ENCODE results near the gene CSPG4.

The CSPG4 gene

GRCh38 chr15:75672646-75673425 lies 39.8 kb downstream of the CSPG4 start:
- DNase-seq (ENCODE audit: low read depth in 2 of 2): peak; percentile 56 to 58

DNA sequence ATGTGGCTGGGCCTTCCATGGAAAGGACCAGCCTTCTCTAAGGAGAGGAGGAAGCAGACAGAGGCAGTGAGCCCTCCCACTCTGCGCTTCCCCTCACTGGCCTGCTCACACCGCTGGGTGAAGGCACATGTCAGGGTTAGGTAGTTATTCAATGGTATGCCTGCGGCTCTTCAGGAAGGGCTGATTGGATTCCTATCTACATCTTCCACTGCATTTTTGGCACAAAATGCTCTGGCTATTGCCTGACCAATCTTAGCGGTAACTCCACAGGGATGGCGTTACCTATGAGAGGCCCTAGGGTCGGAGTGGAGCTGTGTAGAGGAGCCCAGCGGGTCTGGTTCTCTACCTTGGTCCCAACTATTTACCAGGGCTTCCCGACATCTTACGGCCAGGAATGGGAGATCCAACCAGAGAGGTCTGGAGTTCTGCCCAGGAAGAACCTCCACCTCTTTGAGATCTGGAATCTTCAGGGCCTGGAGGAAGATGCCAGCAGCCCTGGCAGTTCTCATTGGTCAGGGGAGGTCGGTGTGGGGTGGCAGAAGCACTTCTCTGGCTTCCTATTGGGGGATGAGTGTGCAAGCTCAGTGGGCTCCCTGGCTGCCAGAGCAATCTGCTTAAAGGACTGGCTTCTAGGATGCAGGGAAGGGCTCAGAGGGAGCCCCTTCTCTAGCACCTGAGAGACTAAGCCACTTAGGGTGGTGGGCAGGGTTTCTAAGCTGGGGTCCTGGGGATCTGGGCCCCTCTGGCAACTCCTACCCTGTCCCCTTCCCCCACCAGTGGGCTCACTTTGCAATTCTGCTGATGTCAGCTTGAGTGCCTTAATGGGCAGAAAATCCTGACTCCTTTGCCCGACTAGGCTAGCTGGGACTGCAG lies 40.7 kb downstream of the CSPG4 start:
- DNase-seq (ENCODE audit: low read depth in 2 of 2): no peak

- DNase-seq (ENCODE audit: low read depth in 2 of 2): no peak
These were observed 42.8 kb downstream of the CSPG4 start for GRCh38 chr15:75669879-75670212.

GRCh38 chr15:75669191-75669878 lies 43.3 kb downstream of the CSPG4 start:
- no peak for DNase-seq (ENCODE audit: low read depth in 2 of 2)

DNA sequence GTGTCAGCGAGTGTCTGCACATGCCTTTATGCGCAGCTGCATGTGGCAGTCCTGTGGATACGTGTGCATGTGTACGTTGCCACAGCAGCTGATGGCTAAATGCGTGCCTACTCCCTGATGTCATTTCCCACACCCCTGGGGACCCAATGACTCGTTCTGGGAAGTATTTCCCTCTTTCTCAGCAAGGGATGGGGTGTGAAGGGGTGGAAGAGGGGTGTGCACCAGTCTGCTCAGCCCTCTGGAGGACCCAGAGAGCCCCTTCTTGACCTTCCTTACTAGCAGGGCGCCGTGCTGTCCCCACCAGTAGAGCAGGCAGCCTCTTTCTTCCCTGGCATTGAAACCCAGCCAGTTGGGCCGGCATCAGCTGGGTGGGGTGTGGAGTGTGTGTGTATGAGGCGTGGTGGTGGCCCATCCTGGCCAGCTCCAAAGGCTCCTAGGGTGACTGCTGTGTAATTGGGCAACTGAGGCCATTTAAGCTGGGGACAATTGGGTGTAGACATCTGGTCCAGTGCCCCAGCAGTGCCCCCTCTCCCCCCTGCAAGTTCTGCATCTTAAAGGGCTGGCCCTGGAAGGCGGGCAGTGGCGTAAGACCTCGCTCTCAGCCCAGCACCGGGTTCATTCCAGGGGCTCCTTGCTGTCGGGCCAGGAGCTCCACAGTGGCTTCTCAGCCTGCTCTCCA lies 45.7 kb downstream of the CSPG4 start:
- peak; percentile 97 for DNase-seq (ENCODE audit: low read depth in 2 of 2)

DNA sequence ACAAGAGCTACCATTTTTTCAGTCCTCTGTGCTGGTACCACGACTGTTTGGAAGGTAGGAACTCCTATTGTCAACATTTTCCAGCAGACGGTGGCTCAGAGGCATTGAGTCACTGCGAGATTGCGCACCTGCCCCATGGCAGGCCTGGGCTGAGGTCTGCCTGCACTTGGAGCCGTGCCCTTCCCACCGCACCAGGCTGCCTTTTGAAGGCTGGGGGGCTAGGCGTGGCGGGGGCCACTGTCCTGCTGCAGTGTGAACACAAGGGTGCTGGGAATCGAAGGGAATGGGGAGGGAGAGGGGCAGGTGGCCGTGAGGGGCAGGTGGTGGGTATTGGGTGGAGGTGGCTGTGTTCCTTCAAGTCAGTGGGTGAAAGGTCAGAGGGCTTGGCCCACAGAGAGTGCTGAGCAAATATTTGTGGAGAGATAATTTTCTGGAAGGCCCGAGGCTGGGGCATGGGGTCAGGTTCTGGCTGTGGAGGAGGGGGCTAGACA lies 48.7 kb downstream of the CSPG4 start:
- no peak for DNase-seq (ENCODE audit: low read depth in 2 of 2)

GRCh38 chr15:75662823-75663519 lies 49.7 kb downstream of the CSPG4 start:
- DNase-seq (ENCODE audit: low read depth in 2 of 2): no peak

DNA sequence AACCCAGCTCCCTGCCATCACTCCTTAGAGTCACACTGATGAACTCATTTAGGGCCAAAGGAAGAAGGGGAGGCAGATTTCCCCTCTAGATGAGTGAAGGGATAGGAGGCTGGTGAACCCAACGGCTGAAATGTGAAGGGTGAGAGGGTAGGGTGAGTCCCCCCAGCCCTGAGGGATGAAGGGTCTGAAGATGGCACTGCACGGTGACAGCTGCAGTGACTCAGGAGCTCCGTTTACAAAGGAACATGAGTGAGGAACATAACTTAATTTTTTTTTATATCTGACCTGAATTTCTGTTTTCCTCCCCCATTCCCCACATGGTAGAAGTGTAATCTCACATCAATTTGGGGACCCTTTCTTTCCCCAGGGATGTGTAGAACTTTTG lies 50.9 kb downstream of the CSPG4 start:
- no peak for DNase-seq (ENCODE audit: low read depth in 2 of 2)

GRCh38 chr15:75661100-75661755 lies 51.4 kb downstream of the CSPG4 start:
- DNase-seq (ENCODE audit: low read depth in 2 of 2): peak; percentile 76 to 78

- no peak for DNase-seq (ENCODE audit: low read depth in 2 of 2)
These were observed 52.6 kb downstream of the CSPG4 start for GRCh38 chr15:75659928-75660645.

DNA sequence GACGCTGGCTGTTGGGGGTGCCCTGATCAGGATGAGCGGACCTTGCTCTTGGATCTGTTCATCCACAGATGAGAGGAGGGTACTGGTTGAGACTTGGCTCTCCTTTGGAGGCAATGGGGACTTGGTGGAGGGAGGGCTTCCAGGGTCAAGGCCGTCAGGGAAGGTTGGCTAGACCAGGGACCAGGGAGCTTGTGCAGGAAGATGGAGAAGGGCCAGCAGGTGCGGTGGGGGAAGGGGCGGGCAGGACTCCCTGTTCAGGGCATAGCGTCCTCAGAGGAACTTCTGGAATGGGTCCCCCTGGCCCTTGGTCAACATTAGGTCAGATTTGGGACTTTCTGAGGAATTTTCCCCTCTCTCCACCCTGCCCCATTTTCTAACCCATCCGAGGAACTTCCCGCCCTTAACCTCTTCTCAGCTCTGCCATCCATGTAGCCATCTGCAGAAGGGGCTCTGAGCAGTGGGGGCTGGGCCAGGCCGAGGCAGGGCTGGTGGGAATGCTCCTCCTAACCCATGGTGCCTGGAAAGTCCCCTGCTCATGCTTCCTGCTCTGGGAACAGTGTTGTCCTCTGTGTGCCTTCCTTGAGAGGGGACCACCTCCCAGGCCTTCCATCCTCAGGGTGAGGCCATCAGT lies 53.4 kb downstream of the CSPG4 start:
- no peak for DNase-seq (ENCODE audit: low read depth in 2 of 2)

DNA sequence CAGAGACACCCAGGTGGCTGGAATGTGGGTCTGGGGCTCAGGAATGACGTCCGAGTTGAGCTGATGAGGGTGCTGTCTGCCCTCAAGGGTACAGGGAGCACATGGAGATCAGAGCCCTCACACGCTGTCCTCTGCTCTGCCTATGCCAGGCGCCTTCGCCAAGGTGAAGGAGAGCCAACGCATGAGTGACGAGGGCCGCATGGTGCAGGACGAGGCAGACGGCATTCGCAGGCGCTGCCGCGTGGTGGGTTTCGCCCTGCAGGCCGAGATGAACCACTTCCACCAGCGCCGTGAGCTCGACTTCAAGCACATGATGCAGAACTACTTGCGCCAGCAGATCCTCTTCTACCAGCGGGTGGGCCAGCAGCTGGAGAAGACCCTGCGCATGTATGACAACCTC lies 55.8 kb downstream of the CSPG4 start:
- DNase-seq (ENCODE audit: low read depth in 2 of 2): no peak

GRCh38 chr15:75656331-75656730 lies 56.3 kb downstream of the CSPG4 start:
- no peak for DNase-seq (ENCODE audit: low read depth in 2 of 2)

DNA sequence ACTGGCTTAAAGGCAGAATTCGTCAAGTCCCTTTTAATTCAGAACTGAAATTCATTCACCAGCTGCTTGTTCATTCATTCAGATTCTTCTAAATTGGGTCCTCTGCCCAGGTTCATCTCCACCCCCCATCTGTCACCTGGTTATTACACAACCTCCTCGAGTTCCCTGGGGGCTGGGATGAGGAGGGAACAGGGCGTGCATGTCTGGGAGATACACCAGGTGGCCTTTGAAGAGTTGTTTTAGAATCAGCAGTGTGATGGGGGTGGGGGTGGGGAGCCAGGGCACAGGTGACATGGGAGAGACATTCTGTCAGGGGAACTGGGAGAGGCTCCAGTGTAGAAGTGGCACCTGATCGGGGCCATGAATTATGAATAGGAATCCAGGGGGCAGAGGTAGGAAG lies 56.7 kb downstream of the CSPG4 start:
- no peak for DNase-seq (ENCODE audit: low read depth in 2 of 2)

- no peak for DNase-seq (ENCODE audit: low read depth in 2 of 2)
These were observed 58.3 kb downstream of the CSPG4 start for GRCh38 chr15:75654201-75654907.

- no peak for DNase-seq (ENCODE audit: low read depth in 2 of 2)
These were observed 59.2 kb downstream of the CSPG4 start for GRCh38 chr15:75653347-75653913.

DNA sequence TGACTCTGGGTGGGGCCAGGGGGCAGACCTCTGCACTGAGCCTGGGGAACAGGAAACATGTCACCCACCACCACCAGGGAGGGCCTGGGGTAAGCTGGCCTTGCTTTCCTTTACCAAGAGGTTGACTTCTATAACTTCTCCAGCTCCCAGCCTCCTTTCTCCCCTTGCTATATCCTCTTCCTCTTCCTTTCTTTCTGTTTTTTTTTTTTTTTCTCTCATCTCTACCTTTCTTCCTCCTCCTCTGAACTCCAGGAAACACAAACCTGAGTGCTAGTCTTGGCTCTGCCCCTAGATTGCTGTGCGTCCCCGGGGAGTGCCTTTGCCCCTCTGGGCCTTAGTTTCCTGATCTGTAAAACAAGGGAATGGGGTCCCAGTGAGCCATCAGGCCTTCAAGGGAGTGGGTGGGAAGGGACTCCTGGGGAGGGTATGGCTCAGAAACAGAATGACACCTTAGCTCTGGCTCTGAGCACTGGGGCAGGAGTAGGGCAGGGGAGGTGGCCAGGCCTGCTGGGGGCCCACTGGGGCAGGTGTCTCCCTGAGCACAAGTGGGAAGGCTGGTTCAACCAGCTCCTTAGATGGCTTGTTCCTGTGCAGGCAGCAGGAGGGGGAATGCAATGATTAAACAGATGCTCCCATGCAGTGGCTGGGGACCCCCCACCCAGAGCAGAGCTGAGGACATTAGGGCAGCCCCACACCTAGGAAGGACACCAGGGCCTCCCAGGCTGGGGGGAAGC lies 60.7 kb downstream of the CSPG4 start:
- no peak for DNase-seq (ENCODE audit: low read depth in 2 of 2)

Data from fibroblast of skin of left biceps (primary cell).